A549 treated with CpdA at 1 μM for 4 hours (cell line): Measurements from ENCODE around the gene P2RX3. TPM values are rescaled to one million over a fixed set of nuclear protein-coding genes. Genes with fewer than 3 reads are reported as not detected.

ENCODE experiments used
- total RNA-seq: library from RNA; stranded (reverse); fragments of 200-300 nt; extraction: Qiagen RNA extraction; gene quantifications from 5 replicates; pipeline ENCODE4 v1.2.3, GENCODE V29; 2022; ENCODE audit warnings: low read depth

The P2RX3 gene
- 0.16 to 0.31 TPM (median 0.19 TPM) in 5 replicates for total RNA-seq

GRCh38 chr11:57338142-57338541 lies at the start of gene P2RX3:
TSS of gene P2RX3 (plus strand) at chr11:57338352. CDS start at chr11:57338551, 199 bp downstream.

GRCh38 chr11:57324886-57325734 lies 13.0 kb upstream of the P2RX3 start, which contains the start of gene TNKS1BP1:
TSS of gene TNKS1BP1 (minus strand) at chr11:57324952. CDS start at chr11:57321885, 3,067 bp downstream.

GRCh38 chr11:57335343-57336110 lies 2.6 kb upstream of the P2RX3 start, which contains the start of gene SSRP1:
TSS of gene SSRP1 (minus strand) at chr11:57335892. CDS start at chr11:57335121, 771 bp downstream.

GRCh38 chr11:57380975-57381374 lies 42.8 kb downstream of the P2RX3 start, which contains the start of gene PRG3:
TSS of gene PRG3 (minus strand) at chr11:57381150. CDS start at chr11:57380708, 442 bp downstream.

GRCh38 chr11:57390535-57390934 lies 52.4 kb downstream of the P2RX3 start, which contains the start of gene PRG2:
TSS of gene PRG2 (minus strand) at chr11:57390650. CDS start at chr11:57389944, 706 bp downstream.

Other genes with a start within 250 kb of the P2RX3 start
- gene LRRC55, start 156.4 kb upstream of the P2RX3 start, total RNA-seq: 0.01 TPM in 1 of 5 replicates, not detected in the others
- 0.03 to 0.12 TPM (median 0.08 TPM) in 4 of 5 replicates, not detected in the other for gene APLNR, start 101.1 kb upstream of the P2RX3 start, total RNA-seq
- 73.8 to 96.5 TPM (median 82.8 TPM) in 5 replicates for gene TNKS1BP1, start 13.4 kb upstream of the P2RX3 start, total RNA-seq
- 220 to 267 TPM (median 233 TPM) in 5 replicates for gene SSRP1, start 2.5 kb upstream of the P2RX3 start, total RNA-seq
- not detected in 5 replicates for gene PRG3, start 42.8 kb downstream of the P2RX3 start, total RNA-seq
- gene PRG2, start 52.3 kb downstream of the P2RX3 start, total RNA-seq: 0.07 TPM in 1 of 5 replicates, not detected in the others
- gene SLC43A3, start 88.8 kb downstream of the P2RX3 start, total RNA-seq: 0.28 to 0.74 TPM (median 0.33 TPM) in 5 replicates
- gene RTN4RL2, start 122.2 kb downstream of the P2RX3 start, total RNA-seq: 72.6 to 128 TPM (median 115 TPM) in 5 replicates
- gene SLC43A1, start 177.3 kb downstream of the P2RX3 start, total RNA-seq: 2.8 to 4.0 TPM (median 3.8 TPM) in 5 replicates
- 159 to 183 TPM (median 179 TPM) in 5 replicates for gene TIMM10, start 192.4 kb downstream of the P2RX3 start, total RNA-seq
- not detected in 5 replicates for gene SMTNL1, start 199.2 kb downstream of the P2RX3 start, total RNA-seq
- 27.0 to 32.5 TPM (median 30.1 TPM) in 5 replicates for gene UBE2L6, start 229.3 kb downstream of the P2RX3 start, total RNA-seq